GM12872 (cell line): Measurements from ENCODE around the gene POU4F1.

Source experiments
- TF ChIP-seq, protein P1 (sequence below): IDR thresholded peaks from 3 replicates; pipeline ENCODE4 v1.5.1; 2011; ENCODE audit warnings: low read depth, mild to moderate bottlenecking, low read length, moderate library complexity; ENCODE audit not compliant: insufficient read depth

The POU4F1 gene

GRCh38 chr13:78604782-78605611 lies 1.6 kb upstream of the POU4F1 start:
- TF ChIP-seq, protein P1, sequence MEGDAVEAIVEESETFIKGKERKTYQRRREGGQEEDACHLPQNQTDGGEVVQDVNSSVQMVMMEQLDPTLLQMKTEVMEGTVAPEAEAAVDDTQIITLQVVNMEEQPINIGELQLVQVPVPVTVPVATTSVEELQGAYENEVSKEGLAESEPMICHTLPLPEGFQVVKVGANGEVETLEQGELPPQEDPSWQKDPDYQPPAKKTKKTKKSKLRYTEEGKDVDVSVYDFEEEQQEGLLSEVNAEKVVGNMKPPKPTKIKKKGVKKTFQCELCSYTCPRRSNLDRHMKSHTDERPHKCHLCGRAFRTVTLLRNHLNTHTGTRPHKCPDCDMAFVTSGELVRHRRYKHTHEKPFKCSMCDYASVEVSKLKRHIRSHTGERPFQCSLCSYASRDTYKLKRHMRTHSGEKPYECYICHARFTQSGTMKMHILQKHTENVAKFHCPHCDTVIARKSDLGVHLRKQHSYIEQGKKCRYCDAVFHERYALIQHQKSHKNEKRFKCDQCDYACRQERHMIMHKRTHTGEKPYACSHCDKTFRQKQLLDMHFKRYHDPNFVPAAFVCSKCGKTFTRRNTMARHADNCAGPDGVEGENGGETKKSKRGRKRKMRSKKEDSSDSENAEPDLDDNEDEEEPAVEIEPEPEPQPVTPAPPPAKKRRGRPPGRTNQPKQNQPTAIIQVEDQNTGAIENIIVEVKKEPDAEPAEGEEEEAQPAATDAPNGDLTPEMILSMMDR = no peak

- TF ChIP-seq, protein P1 = no peak
Observed at GRCh38 chr13:78602561-78603239, 652 bp downstream of the POU4F1 start.

DNA sequence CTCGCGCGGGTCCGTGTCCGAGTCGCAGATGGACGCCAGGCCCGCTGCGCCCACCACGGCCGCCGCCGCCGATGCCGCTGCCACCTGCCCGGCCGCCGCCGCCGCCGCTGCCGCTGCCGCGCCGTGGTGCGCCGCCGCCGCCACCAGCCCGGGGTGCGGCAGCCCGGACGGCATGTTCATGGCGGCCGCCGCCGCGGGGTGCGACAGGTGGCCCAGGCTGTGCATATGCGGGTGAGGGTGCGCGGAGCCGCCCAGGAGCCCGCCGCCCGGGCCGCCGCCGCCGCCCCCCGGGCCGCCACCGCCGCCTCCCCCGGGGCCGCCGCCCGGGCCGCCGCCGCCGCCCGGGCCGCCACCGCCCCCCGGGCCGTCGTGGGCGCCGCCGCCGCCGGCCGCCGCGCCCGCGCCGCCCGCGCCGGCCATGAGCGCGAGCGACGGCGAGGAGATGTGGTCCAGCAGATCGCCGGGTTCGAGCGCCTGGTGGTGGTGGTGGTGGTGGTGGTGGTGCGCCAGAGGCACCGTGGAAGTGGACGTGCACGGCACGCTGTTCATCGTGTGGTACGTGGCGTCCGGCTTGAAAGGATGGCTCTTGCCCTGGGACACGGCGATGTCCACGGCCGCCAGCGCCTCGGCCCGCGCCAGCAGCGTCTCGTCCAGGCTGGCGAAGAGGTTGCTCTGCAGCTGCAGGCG lies 1.3 kb downstream of the POU4F1 start:
- TF ChIP-seq, protein P1 = no peak

- TF ChIP-seq, protein P1 = no peak
Observed at GRCh38 chr13:78601124-78601873, 2.1 kb downstream of the POU4F1 start.

DNA sequence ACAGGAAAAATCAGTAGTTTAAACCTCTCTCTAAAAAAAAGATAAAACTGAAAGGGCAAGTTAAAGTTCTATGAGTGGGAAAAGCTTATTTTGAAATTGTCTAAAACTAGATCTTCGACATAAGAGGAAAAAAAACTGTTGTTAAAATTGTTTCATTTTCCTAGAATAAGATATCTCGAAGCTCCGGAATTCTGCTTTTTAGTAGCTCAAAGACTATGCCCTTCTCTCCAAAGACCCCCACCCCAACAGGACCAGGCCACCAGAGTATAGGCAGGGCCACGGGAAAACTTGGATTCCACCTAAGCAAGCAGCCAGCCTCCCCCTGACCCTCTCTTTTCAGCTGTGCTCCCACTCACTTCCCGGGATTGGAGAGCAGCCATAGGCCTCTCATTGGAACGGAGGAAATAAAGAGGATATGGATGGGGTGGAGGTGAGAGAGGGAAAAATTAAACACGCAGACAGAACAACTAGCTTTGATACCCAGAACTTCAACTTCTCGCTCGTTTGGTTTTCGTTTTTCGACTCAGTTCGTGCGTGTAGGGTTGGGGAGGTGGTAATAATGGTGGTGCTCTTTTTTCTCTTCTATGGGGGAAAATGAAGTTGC lies 3.0 kb downstream of the POU4F1 start:
- TF ChIP-seq, protein P1 = no peak

DNA sequence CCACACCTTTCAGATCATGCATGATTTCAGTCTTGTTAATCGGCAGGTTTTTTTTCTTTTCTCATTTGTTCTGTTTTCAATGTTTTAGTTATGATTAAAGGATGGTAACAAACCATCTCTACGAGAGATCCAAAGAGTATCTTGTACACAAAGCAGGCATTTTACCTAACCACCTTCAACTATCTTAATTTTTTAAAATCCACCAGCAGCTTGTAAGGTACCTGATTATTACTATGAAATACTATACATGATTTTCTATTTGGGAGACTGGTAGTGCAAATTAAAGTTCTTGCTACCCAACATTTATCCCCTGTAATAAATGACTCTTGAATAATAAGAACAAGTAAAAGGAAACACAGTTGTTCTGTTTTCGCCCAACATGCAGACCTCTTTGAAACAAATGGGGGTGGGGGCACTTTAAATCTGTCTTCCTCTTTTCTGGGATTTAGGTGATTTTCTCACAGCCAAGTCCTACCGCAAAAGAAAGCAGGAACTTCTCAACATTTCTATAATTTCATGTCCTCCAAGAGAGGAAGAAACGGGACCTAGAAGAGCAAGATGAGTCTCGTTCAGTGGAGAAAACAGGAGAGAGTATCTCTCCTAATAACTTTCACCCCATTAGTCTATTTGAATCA lies 3.6 kb downstream of the POU4F1 start:
- TF ChIP-seq, protein P1 = no peak
